Stimulated activated CD4-positive, alpha-beta T cell treated with anti-CD3 and anti-CD28 coated beads, Interleukin-15, amount 100 ng/mL, for 24 hours (primary cell): Measurements from ENCODE around the gene CAPN5.
"Not testable (repeated sequence)": the region's sequence is repeated elsewhere in the genome, so short reads cannot be mapped to it uniquely, and the experiment has no call there.

Source experiments
- DNase-seq: peaks from one replicate; pipeline ENCODE4 v3.0.0-alpha.2; 2020

CAPN5 gene

DNA sequence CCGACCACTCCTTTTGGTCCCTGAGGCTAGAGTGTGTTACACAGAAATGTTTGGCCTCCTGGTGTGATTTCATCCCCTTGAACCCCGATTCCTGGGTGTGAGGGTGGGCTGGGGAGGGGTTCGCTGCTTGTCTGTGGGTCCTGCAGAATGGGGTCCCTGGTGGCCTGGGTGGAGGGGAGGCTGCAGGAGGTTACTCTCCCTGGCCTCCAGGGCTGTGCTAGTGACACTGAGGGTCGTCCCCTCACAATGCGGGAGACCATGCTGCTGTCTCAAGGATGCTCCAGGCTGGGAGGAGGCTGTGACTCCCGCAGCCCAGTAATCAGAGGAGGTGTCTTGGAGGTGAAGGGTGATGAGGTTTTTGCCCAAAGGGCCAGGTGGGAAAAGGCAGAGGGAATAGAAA is 18.9 kb downstream of the CAPN5 start:
- no peak for DNase-seq

DNA sequence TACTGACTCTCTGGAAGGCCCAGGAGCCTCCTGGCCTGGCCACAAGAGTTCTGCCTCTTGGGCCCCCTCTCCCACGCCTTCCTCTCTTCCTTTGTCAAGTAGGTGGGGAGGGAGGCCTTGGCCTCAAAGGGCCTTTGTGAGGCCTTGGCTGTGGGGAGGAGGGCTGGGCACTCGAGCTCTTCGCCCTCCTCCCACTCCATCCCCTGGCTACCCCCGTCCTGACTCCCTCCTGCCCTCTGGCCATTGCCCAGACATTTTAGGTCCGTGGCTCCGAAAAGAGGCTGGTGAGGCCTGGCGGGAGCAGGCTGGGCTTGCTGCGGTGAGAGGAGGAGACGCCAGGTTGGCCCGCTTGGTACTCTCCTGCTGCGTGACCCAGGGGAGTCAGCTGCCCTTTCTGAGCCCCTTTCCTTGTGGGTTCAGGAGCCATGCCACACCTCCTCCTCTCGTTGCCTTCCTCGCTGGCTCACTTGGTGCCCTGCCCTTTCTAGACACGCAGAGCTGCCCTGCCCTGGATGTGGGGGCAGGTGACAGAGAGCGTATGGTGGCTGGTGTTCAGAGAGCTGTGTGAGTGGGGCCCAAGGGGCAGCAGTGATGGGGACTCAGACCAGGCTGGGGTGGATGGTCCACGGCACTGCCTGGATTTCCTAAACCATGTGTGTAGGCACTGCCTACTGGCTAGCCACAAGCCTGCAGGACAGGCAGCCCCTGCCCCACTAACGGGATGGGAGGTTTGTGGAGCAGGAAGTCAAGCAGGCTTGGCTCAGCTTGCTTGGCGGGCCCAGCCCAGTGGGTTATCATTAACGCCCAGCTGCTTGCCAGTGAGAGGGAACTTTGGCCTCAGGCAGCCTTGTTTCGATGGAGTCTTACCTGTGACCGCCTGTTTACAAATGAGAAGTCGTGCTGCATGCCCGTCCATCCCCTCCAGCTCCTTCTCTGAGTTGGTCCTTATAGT is 20.0 kb downstream of the CAPN5 start:
- no peak for DNase-seq

DNA sequence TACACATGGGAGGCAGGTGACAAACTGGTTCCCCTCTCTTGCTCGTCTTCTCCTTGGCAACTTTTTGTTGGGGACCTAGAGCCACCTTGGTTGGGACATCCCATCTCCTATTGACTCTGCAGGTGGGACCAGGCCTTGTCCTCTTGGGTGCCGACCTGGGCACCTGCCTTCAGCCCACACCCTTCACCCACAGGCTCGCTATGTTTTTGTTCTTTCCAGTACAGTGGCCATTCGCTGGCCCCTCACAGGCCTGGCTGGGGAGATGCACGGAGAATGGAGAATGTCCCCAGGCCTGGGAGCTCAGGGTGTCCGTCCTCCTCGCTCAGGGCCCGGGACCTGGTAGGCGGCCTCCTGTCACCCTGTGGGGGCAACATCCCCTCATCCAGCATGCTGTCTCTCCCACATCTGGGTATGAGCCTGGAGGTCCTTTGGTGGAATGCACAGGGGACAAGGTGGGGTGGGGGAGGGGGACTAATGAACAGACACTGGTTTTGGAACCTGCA is 21.0 kb downstream of the CAPN5 start:
- DNase-seq = no peak

DNA sequence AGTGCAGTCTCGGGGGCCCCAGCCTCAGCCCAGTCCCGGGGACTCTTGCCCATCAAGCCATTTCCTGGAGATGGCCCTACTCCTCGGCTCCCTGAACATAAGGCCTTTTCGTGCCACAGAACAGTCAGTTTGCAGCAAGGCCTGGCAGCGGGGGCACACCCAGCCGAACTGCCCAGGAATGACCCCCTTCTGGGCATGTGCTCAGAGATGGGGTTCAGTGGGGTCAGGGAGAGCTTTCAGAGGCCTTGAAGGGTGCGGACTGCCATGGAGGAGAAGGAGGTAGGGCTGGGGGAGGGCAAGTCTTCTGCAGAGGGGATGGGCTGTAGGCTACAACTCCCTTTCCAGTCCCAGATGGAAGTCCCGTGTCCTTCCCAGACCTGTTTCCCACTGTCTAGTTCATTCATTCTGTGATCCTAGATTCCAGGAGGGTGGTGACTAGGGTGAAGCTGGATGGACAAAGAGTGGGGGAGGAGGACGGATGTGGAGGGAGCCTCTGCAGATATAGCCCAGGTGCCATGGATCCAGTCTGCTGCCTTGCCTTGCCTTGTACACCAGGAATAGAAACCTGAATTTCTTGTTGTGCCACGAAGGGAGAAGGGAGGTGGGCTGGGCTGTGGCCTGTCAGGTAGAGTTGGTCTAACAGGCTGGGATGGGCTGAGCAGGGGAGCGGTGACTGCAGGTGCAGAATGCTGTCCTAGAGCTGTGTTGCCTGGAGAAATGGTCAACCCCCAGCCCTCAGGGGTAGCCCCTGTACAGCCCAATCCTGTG is 21.6 kb downstream of the CAPN5 start:
- no peak for DNase-seq

DNA sequence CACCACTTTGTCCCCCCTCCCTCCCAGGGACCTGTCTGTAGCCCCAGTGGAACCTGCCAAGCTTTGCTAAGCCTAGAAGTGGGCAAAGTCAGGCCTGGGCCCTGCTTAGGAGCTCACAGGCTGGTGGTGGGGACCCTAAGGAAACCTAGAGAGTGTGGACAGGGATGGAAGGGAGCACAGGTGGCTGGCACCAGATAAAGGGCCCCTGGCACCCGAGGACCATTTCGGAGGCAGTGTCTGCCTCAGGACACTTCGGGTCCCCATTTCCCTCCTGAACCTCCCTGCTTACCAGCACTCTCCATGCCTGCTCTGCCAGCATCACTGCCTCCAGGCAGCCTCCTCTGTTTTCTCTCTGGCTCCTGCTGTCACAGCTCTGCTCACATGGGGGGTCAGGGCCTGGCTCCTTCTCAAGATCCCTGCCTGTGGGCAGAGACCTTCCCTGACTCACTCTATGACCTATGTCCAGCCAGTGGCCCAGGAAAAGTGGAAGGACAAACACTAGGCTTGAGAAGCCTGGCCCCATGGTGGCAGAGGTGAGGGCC is 22.3 kb downstream of the CAPN5 start:
- DNase-seq = no peak

DNA sequence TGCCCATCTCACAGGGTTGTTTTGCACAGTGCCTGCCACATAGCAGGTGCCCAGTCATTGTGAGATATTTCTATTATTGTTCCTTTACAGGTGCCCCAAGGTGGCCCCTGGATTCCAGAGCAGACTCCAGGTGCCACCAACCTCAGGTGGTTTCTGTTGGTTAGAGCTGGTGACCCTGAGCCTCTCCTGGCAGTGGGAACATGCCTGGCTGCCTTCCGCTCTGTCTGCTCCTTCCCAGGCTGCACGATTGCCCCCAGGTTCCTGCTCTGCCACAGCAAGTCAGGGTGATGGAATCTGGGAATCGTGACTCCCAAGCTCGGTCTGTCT is 23.2 kb downstream of the CAPN5 start:
- DNase-seq = no peak

DNA sequence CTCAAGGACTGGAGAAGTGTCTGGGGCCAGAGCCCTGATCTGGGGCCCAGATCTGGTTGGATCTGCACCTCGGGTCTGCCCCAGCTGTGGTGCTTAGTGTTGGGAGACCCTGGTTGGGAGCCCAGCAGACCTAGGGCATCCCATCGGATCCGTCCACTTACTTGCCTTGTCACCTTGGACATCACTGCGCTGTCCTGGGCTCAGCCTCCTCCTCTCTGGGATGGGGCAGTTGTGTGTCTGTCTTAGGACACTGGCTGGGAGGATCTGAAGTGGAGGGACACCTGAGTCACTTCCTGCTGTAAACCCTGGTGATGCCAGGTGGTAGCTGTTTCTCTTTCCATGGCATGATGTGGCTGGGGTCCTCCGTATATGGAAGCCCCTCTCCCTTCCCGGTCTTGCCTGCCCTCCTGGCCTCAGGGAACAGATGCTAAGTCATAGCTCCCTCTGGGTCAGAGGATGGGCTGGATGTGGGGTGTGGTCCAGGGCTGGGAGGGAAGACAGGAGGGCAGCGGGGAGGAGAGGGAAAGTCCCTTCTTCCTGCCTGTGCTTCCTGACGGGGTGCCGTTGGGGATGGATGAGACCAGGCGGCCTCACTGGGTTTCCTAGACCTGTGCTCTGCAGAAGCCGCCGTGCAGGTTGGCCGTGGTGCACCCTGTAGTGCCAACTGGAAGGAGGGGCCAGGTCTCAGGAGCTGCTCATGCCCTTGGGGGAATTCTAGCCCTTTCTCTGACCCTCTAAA is 23.8 kb downstream of the CAPN5 start:
- DNase-seq = no peak

DNA sequence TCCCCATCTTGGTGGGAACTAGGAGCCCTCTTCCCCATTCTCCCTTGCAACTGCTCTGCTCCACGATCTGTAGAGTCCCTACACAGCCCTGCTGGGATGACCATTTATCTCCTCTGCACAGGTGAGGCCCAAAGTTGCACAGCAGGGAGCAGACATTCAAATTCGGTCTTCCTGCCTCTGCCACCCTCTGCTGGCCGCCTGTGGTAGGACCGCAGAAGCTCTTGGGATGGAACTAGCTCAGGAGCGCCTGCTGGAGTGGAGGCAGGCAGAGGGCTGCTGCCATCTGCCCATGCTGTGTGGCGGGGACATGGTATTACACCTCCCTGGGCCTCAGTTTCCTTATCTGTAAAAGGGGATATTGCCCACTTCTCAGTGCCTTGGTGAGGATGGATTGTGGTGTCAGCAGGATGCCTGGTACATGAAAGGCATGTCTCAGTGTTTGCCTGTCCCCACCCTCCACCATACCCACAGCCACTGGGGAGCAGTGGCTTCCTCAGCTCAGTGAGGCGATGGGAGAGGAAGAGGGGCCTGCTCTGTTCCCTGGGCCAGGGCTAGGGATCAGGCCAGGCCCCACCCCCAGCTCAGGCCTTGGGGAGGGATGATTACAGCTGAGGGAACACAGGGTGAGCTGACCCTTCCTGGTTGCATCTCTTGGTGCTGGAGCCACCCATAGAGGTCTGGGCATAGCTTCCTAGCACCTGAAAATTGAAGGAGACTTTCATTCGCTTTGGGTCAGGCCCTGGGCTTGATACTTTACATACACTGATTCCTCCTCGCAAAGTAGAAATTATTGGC is 24.6 kb downstream of the CAPN5 start:
- peak; percentile 85 for DNase-seq

DNA sequence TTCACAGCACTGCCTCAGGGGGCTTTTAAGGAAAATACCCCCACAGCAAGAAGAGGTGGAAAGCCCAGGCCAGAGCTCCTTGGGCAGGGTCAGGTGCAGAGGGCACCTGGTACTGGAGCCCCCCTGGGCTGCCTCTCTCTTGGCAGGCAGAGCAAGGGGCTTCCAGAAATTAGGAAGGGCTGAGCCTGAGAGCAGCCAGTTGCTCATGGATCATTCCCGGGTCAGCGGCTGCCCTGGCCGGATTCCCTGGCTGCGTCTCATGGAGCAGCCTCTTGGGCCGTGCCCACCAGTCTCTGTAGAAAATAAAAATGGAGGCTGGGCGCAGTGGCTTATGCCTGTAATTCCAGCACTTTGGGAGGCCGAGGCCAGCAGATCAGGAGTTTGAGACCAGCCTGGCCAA is 25.6 kb downstream of the CAPN5 start:
- DNase-seq = no peak

DNA sequence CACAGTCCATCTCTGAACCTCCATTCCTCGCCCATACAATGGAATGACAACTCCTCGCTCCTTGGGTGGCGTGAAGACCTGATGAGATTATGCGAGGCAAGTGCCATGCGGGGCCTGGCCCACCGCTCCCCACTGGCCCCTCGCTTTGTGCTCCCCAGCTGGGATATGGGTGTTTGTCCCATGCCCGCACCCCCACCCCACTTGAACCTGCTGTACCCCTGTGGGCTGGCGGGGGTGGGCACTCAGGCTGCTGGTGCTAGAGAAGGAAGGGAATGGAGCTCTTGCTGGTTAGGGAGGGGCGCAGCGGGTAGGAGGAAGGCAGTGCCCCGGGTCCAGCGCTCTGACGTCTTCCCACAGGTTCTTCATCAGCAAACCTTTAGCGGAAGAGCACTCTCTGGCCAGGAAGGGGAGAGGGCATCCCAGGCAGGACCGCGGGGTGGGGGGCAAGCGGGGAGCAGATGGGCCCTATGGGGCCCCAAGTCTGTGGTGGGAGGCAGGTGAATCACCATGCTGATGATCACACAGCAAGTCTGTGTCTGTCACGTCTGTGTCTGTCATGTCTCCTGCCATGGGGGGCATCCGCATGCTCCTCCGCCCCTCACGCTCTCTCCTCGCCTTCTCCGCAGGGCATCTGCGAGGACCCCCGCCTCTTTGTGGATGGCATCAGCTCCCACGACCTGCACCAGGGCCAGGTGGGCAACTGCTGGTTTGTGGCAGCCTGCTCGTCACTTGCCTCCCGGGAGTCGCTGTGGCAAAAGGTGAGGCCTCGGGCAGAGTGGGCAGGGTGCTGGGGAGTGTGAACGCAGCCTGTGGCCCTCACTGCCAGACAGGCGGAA is 26.5 kb downstream of the CAPN5 start:
- no peak for DNase-seq

DNA sequence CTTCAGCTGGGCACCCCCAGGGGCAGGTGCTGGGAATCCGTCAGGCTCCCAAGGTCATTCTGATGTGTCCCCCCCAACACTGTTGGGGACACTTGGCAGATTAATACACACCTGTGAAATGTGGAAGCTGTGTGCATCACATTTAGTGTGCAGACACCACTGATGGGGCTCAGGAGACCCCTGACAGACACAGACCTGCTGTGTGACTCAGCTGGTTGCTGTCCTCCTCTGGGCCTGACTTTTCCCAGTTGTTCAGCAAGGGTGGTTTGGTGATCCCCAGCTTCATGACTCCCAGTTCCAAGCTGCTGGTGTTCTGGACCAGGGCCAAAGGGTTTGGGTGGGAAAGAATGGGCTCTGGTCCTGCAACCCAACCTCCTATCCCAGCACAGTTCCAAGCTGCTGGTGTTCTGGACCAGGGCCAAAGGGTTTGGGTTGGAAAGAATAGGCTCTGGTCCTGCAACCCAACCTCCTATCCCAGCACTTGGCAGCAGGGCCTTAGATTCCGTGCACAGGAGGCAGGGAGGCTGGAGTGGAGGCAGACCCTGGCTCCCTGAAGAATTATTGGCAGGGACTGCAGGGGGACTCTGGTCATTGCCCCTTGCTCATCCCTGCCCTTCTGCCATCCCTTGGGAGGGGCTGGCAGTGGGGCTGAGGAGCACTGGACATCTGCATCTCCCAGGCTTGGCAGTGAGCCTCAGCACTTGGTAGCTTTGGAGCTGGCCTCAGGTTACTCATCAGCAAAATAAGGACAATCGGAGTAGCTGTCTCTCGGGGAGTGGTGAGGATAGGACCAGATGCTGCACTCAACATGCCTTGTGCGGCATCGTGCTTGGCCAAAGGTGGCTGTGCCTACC is 27.4 kb downstream of the CAPN5 start:
- DNase-seq = no peak

DNA sequence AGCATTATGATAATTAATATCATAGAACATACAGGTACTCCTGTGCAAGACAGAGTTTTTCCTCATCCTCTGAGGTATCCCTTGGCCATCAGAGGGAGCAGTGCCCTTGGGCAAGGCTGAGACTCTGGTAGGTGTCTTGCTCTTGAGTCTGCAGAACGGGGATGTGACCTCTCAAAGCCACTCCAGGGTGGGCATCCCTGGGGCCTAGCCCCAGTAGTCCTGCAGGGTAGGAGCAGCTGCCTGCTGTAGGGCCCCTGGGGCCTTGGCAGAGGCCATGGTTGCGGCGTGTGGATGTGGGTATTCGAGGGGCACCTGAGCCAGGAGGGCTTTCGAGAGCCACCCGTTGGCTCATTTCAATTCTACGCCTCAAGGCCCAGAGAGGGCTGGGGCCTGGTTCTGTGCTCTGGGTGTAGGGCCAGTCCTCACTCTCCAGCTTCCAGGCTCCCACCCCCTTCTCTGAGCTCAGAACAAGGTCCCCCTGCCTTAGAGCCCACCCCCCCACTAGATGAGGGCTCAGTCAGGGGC is 28.1 kb downstream of the CAPN5 start:
- DNase-seq = no peak

DNA sequence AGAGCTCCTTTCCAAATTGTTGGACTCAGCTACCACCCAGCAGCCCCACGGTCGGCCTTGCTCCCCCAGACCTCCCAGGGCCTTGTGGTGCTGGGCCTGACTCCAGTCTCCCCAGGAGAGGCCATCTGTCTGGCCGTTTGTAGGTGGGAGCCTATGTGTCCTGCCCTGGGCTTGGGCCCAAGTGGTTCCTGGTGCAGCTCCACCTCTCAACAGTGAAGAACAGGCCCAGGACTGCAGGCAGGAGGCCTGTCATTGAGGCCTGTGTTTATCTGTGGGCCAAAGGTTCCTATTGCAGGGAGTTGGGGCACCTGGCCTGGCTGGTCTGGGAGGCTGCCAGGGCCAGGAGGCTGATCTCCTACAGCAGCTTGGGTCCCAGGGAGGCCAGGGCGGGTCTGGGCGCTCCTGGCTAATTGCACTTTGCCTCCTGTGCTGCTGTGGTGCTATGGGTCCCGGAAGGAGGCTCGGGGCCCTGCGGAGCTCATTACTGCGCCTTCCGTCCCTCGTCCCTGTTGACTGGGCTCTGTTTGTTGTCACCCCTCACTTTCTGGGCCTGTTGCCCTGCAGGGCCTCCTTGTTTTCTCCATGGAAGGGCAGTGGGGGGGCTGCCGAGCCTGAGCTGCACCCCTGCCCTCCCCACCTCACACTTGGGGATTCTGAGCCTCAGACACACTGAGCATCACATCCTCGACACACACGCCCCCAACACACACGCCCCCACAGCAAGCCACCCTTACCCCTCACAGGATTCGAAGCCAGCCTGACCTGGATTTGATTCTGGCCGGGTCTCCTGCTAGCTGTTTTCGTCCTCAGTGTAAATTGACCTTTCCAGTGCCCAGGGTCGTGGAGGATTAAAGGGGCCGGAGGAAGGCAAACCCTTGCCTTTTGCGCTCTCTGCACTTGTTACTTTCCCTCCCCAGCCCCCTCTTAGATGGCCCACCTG is 29.1 kb downstream of the CAPN5 start:
- no peak for DNase-seq

DNA sequence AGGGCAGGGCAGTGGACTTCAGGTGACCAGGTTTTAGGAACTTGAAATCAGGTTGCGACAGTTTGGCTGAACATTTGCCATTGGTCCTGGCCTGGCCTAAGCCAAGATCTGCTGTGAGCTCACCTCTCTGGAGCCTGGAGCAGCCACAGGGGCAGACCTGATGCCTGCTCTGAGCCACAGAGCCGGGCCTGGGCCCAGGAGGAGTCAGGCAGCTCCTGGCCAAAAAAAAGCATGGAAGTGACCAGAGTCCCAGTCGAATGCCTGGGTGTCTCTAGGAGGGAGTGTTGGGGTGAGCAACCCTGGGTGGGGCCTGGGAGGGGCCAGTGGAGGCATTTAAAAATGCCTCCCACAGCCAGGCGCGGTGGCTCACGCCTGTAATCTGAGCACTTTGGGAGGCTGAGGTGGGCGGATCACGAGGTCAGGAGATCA is 29.8 kb downstream of the CAPN5 start:
- DNase-seq = no peak

DNA sequence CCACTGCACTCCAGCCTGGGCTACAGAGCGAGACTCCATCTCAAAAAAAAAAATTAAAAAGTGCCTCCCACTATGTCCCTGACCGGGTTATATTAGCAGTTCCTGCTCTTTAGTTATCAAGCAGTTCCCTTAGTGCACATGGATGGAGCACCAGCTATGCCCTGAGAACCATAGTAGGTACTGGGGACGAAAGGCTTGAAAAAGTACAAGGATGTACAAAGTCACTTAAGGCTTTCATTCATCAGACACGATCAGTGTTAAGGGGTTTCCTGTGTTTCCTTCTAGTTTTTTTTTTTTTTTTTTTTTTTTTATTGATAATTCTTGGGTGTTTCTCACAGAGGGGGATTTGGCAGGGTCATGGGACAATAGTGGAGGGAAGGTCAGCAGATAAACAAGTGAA is 30.4 kb downstream of the CAPN5 start:
- DNase-seq = not testable (repeated sequence)

DNA sequence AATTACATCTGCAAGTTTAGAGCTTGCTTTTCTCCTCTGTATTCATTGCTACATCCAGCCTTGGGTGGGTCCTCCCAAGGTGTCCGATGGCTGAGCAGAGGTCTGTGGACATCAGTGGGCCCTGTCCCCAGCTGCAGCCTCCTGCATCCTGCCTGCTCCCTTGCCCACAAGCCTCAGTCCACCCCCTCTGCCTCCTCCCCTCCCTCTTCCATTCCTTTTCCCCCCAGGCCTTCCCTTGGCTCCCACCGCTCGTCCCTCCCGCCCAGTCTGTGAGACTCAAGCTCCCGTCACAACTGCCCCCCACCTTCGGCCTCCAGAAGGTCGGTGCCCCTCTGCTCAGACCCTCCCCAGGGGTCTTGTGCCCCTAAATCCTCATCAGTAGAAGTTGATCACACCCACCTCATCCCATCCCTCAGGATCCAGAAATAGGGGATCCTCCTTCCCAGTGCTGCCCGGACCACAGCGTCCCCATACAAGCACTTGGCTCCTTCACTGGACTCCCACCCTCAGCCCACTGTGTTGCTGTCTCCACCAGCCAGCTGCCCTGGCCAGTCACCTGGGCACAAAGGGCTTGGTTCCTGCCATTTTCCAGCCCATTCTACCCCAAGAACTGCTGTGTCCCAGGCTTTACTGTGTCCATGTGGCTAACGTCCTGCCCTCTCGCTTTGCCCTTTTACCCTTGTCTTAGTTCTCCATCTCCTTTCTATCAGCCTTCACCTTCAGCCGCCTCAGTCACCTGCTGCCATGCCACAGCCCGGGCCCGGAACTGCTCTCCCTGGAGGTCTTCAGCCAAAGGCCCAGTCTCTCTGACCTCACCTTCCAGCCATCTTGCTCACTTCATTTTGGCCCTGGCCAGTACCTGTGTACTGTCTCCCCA is 33.6 kb downstream of the CAPN5 start:
- no peak for DNase-seq

DNA sequence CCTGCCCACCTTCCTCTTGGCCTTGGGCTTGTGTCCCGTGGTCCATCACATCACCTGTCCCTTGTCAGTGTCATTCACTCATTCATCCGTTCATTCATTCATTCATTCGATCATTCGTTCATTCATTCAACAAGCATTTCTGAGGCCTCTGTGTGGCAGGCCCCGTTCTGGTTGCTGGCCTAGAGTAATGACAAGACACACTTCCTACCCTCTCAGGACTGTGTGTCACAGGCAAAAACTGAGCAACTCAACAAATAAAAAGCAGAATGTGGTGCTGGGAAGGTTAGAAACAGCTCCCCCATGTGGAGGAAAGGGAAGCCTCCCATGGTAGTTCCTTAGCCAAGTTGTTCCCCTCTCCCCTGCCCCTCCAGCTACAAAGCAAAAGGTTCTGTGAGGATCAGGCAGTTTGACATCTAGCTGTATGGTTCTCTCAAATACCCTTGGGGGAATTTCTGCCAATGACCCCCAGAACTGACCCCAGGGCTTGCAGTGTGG is 34.3 kb downstream of the CAPN5 start:
- DNase-seq = peak; percentile 12
